Measurements from ENCODE around the gene HNF4A.

DNA sequence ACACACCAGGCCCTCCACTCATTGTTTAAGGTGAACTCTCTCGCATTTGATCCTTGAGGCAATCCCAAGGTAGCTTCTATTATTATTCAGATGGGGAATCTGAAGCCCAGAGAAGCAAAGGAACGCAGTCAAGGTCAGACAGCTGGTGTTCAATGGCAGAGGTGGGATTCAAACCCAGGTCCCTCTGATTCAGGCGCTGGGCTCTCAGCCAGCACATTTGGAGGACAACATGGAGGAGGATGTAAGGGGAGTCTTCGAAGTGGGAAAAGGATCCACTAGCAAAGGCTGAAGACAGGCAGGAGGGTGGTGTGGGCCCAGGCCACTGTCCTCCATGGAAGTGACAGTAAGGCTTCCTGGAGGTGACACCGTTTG lies 106.3 kb downstream of the HNF4A start:
- TF ChIP-seq CTCF (IDR thresholded peaks at IDR 0.05): no peak
- TF ChIP-seq POLR2A (IDR thresholded peaks at IDR 0.05): no peak
- no peak for TF ChIP-seq EP300 (IDR thresholded peaks at IDR 0.05)

Data from ovary (tissue), 3 donors.